Mucosa of descending colon (tissue), 3 donors: ENCODE measurements around the gene OSBPL8. TPM values are rescaled to one million over a fixed set of nuclear protein-coding genes. Genes with fewer than 3 reads are reported as not detected.

Experiments used
- ATAC-seq: fragments of 200-7000 bp; cut with Tn5 transposase; one replicate; pipeline ENCODE4 v1.9.1; 2020; ENCODE audit warnings: mild to moderate bottlenecking, moderate library complexity
- DNase-seq, 3 donors: peaks; one replicate each; pipeline ENCODE4 v3.0.0-alpha.2; 2020
- H3K36me3 ChIP-seq: fragments of 200-600 bp; one replicate; pipeline ENCODE4 v1.8.0; 2021; ENCODE audit warnings: low read depth, mild to moderate bottlenecking
- H3K4me1 ChIP-seq: fragments of 200-600 bp; one replicate; pipeline ENCODE4 v1.8.0; 2021; ENCODE audit warnings: low read depth, mild to moderate bottlenecking
- H3K4me3 ChIP-seq: fragments of 200-600 bp; one replicate; pipeline ENCODE4 v1.8.0; 2021; ENCODE audit warnings: mild to moderate bottlenecking
- H3K9me3 ChIP-seq: fragments of 200-600 bp; one replicate; pipeline ENCODE4 v1.8.0; 2021; ENCODE audit warnings: mild to moderate bottlenecking
- CTCF ChIP-seq: fragments of 200-600 bp; IDR thresholded peaks from one replicate; pipeline ENCODE4 v1.8.0; 2022; ENCODE audit warnings: antibody characterized with exemption, mild to moderate bottlenecking
- intact Hi-C, 2 donors: fragments of 100-400 bp; cut with DNase I in 1 of 2; cut with micrococcal nuclease in 1 of 2; formaldehyde crosslinking; loops; one replicate each; pipeline versions ENCODE4 v1.11.0 to v1.11.1; 2022; cut with DNase I, micrococcal nuclease
- total RNA-seq, 3 donors: library from RNA; stranded (reverse); fragmentation: NEBNext Ultra II Directional in 2 of 3; extraction: Animal tissue kit (Norgen Biotek cat#: 25700) in 2 of 3; gene quantifications; one replicate each; pipeline versions ENCODE4 v1.2.1 to v1.2.4, GENCODE V29; 2021 to 2023
- donor health status: DM: no; HTN: no; CAD: no; lungs with moderate emphysema.
- donor health status: DM: no; HTN: no; CAD: no.
- donor health status: DM: no; HTN: yes; CAD: no.

OSBPL8 gene
- total RNA-seq, 3 donors from 2014 or later, result 26.3 to 56.0 (median 26.9) TPM

GRCh38 chr12:76588881-76589565 is 29.5 kb upstream of the OSBPL8 start:
- Histone ChIP-seq H3K4me1 (no peaks in the 10 kb centered on the region), H3K36me3 (no peaks in the 10 kb centered on the region), H3K9me3 (no peaks in the 10 kb centered on the region), H3K4me3 (no peak overlapping the region)
- TF ChIP-seq CTCF, result no peak
- ATAC-seq, result peak; percentile 46
- intact Hi-C loops, result no loop called here
- no peak for DNase-seq

- no peak for DNase-seq
- no peaks in the 10 kb centered on the region for H3K36me3 ChIP-seq
- H3K4me3 ChIP-seq, result no peak overlapping the region
- no peaks in the 10 kb centered on the region for H3K4me1 ChIP-seq
- intact Hi-C loops, result no loop called here
- no peaks in the 10 kb centered on the region for H3K9me3 ChIP-seq
- ATAC-seq, result no peak
- no peak for TF ChIP-seq CTCF
These were observed 28.0 kb upstream of the OSBPL8 start for GRCh38 chr12:76587428-76588178.

GRCh38 chr12:76586764-76587395 is 27.3 kb upstream of the OSBPL8 start:
- Histone ChIP-seq H3K4me1 (no peaks in the 10 kb centered on the region), H3K36me3 (no peaks in the 10 kb centered on the region), H3K9me3 (no peaks in the 10 kb centered on the region), H3K4me3 (no peak overlapping the region)
- TF ChIP-seq CTCF, result no peak
- DNase-seq (peak in 1 of 3 donors; percentile 71), ATAC-seq (peak; percentile 48)
- intact Hi-C loops, result no loop called here

GRCh38 chr12:76583301-76583700 is 23.7 kb upstream of the OSBPL8 start:
- no peak for DNase-seq
- TF ChIP-seq CTCF, result no peak
- Histone ChIP-seq H3K4me3 (no peak overlapping the region), H3K36me3 (no peaks in the 10 kb centered on the region), H3K4me1 (no peaks in the 10 kb centered on the region), H3K9me3 (no peaks in the 10 kb centered on the region)
- no peak for ATAC-seq
- intact Hi-C loops, result no loop called here

- intact Hi-C loops, result no loop called here
- Histone ChIP-seq H3K36me3 (no peaks in the 10 kb centered on the region), H3K9me3 (no peaks in the 10 kb centered on the region), H3K4me3 (no peak overlapping the region), H3K4me1 (no peaks in the 10 kb centered on the region)
- DNase-seq (no peak), ATAC-seq (no peak)
- no peak for TF ChIP-seq CTCF
These were observed 14.3 kb upstream of the OSBPL8 start for GRCh38 chr12:76573840-76574373.
